Measurements from ENCODE around the gene LRRTM4. TPM values are rescaled to one million over a fixed set of nuclear protein-coding genes. Genes with fewer than 3 reads are reported as not detected.
"Not testable (repeated sequence)": the region's sequence is repeated elsewhere in the genome, so short reads cannot be mapped to it uniquely, and the experiment has no call there.

Gene LRRTM4
- total RNA-seq, 4 donors from 2014 or later: not detected

DNA sequence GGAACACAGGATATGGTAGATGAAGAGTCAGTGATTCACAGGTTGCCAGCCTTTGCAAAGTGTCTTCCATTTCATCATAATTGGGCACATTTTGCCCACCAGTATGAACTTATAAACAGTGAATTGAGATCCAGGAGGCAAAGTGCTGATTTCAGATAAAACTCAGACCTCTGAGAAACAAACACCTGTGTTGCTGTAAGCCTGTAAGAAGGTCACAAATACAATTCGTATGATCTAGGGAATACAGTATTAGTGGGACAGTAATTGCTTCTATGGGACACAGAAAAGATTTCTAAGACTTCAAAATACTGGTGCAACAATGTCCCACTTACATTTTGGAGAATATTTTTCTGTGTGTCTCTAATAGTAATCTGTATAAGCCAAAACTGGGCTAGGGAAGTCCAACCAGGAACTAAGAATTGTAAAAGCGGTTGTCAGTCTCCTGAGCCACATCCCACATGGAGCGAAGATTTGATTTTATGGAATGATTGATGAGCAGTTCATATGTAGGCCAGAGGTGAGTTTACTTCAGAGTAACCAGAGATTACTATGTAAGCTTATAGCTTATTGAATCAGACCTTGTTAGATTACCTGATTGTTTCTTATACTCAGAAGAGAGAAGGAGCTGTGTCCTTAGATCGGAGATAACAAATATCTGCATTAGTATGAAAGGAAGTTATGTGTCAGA lies 728.4 kb downstream of the LRRTM4 start:
- TF ChIP-seq, protein P1, sequence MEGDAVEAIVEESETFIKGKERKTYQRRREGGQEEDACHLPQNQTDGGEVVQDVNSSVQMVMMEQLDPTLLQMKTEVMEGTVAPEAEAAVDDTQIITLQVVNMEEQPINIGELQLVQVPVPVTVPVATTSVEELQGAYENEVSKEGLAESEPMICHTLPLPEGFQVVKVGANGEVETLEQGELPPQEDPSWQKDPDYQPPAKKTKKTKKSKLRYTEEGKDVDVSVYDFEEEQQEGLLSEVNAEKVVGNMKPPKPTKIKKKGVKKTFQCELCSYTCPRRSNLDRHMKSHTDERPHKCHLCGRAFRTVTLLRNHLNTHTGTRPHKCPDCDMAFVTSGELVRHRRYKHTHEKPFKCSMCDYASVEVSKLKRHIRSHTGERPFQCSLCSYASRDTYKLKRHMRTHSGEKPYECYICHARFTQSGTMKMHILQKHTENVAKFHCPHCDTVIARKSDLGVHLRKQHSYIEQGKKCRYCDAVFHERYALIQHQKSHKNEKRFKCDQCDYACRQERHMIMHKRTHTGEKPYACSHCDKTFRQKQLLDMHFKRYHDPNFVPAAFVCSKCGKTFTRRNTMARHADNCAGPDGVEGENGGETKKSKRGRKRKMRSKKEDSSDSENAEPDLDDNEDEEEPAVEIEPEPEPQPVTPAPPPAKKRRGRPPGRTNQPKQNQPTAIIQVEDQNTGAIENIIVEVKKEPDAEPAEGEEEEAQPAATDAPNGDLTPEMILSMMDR (IDR thresholded peaks at IDR 0.05): no peak
- no peak for TF ChIP-seq POLR2A (IDR thresholded peaks at IDR 0.05)
- Histone ChIP-seq H3K27me3 (no peaks in the 10 kb centered on the region), H3K36me3 (no peaks in the 10 kb centered on the region), H3K4me3 (no peak overlapping the region), H3K4me1 (no peaks in the 10 kb centered on the region), H3K27ac (no peak overlapping the region), H3K9me3 (no peaks in the 10 kb centered on the region)
- no peak for DNase-seq
- intact Hi-C loops (cut with DNase I): no loop called here
- WGBS, 2 donors: 49 to 59% methylated on average over 4 of the region's 4 CpGs

DNA sequence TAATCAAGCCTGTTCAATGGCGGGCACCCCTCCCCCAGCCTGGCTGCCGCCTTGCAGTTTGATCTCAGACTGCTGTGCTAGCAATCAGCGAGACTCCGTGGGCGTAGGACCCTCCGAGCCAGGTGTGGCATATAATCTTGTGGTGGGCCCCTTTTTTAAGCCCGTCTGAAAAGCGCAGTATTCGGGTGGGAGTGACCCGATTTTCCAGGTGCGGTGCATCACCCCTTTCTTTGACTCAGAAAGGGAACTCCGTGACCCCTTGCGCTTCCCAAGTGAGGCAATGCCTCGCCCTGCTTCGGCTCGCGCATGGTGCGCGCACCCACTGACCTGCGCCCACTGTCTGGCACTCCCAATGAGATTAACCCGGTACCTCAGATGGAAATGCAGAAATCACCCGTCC lies 740.9 kb downstream of the LRRTM4 start:
- H3K27me3 ChIP-seq; H3K27ac ChIP-seq; H3K4me3 ChIP-seq; H3K4me1 ChIP-seq; H3K36me3 ChIP-seq; intact Hi-C loops (cut with DNase I); DNase-seq; H3K9me3 ChIP-seq: not testable (repeated sequence)
- WGBS, 2 donors: 93 to 95% methylated on average over 9 to 14 of the region's 22 CpGs

DNA sequence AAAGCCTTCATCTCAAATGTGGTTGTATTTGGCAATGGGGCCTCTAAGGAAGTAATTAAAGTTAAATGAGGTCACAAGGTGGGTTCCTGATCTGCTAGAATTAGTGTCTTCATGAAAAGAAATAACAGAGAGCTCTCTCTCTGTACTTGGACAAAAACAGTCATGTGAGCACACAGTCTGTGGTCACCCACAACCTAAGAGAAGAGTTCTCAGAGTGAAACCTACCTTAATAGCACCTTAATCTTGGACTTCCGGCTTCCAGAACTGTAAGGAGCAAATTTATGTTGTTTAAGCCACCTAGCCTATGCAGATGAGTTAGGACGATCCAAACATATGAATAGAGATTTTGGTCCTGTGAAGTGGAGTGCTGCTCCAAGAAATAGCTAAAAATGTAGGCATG lies 758.9 kb downstream of the LRRTM4 start:
- H3K9me3 ChIP-seq: peaks cover 0 to 8% (median 0%) of the 10 kb centered on the region in 3 donors
- H3K36me3 ChIP-seq: no peaks in the 10 kb centered on the region
- no peaks in the 10 kb centered on the region for H3K27me3 ChIP-seq
- 65 to 72% methylated on average over 2 of the region's 2 CpGs for WGBS, 2 donors
- TF ChIP-seq POLR2A (IDR thresholded peaks at IDR 0.05): no peak
- TF ChIP-seq, protein P1 (IDR thresholded peaks at IDR 0.05): no peak
- H3K27ac ChIP-seq: no peak overlapping the region
- no peak for DNase-seq
- intact Hi-C loops (cut with DNase I): no loop called here
- no peak overlapping the region for H3K4me3 ChIP-seq
- H3K4me1 ChIP-seq: no peaks in the 10 kb centered on the region

DNA sequence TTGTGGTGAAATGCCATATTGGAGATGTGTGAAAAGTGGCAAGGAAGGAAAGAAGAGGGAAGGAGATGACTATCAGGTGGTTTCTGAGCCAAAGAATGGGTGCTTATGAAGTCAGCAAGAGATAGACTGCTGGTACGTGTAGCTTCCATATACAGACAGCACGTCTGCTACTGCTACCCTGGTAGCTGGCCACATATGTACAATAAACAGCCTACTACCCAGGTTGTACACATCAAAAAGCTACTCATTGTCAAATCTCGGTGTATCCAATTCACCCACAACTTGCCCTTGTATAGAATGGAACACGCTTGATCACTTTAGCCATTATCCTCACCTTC lies 761.8 kb downstream of the LRRTM4 start:
- intact Hi-C loops (cut with DNase I): no loop called here
- 72 to 91% methylated on average over 4 of the region's 4 CpGs for WGBS, 2 donors
- H3K4me1 ChIP-seq: no peaks in the 10 kb centered on the region
- H3K27me3 ChIP-seq: no peaks in the 10 kb centered on the region
- no peak overlapping the region for H3K4me3 ChIP-seq
- no peak for DNase-seq
- peaks cover 0 to 8% (median 0%) of the 10 kb centered on the region in 3 donors for H3K9me3 ChIP-seq
- H3K27ac ChIP-seq: no peak overlapping the region
- no peak for TF ChIP-seq POLR2A (IDR thresholded peaks at IDR 0.05)
- TF ChIP-seq, protein P1 (IDR thresholded peaks at IDR 0.05): no peak
- no peaks in the 10 kb centered on the region for H3K36me3 ChIP-seq

DNA sequence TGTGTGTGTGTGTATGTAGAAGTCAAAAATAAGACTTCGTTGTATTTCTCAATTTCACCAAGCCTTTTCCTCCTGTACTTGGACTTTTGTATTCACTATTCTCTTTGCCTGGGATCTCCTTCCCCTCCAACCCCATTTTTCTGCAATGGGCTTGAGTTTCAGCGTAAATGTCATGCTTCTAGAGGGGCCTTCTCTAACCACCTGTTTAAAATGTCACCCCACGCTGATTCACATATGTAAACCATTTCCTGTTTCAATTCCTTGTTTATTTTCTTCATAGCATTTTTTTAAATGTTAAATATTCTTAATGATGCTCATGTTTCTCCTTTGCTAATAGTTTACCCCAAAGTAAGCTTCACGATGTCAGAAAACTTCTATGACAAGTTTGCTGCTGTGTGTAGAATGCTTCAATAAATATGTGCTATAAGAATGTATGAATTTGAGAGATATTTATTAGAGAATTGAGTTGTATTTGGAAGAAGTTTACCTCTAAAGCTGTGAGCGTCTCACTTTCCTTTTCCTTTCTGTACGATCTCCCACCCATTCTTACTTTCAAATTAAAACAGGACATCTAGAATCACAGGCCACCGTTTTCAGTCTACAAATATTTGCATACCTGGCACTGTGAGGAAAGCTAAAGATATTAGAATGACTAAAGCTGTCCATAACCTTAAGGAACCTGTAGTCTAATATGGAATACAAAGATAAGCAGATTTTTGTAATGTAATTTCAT lies 762.4 kb downstream of the LRRTM4 start:
- WGBS, 2 donors: 61 to 69% methylated on average over 7 of the region's 7 CpGs

More for the DNA sequence above, 762.4 kb downstream of the LRRTM4 start:
- TF ChIP-seq, protein P1 (IDR thresholded peaks at IDR 0.05): no peak
- no peak for TF ChIP-seq POLR2A (IDR thresholded peaks at IDR 0.05)
- Histone ChIP-seq H3K4me3 (no peak overlapping the region), H3K27me3 (no peaks in the 10 kb centered on the region), H3K9me3 (peaks cover 0 to 7% (median 0%) of the 10 kb centered on the region in 3 donors), H3K4me1 (no peaks in the 10 kb centered on the region), H3K36me3 (no peaks in the 10 kb centered on the region), H3K27ac (no peak overlapping the region)
- DNase-seq: no peak
- intact Hi-C loops (cut with DNase I): no loop called here

Measured in esophagus squamous epithelium (tissue), 5 donors.